Amniotic epithelial cell (primary cell): Measurements from ENCODE around the gene IPCEF1.

Experiments
- DNase-seq: peaks from one replicate; pipeline ENCODE4 v3.0.0-alpha.2; 2010; ENCODE audit warnings: low read depth

The IPCEF1 gene

GRCh38 chr6:154159126-154159525 lies 197.5 kb downstream of the IPCEF1 start:
- DNase-seq = no peak

- no peak for DNase-seq
These were observed 198.9 kb downstream of the IPCEF1 start for GRCh38 chr6:154157706-154158105.

GRCh38 chr6:154157082-154157481 lies 199.5 kb downstream of the IPCEF1 start:
- no peak for DNase-seq

- peak; percentile 42 for DNase-seq
These were observed 200.3 kb downstream of the IPCEF1 start for GRCh38 chr6:154156135-154156896.

- peak; percentile 66 for DNase-seq
These were observed 202.1 kb downstream of the IPCEF1 start for GRCh38 chr6:154154389-154154967.

GRCh38 chr6:154143753-154144152 lies 212.8 kb downstream of the IPCEF1 start:
- no peak for DNase-seq

GRCh38 chr6:154140743-154141142 lies 215.9 kb downstream of the IPCEF1 start:
- no peak for DNase-seq

GRCh38 chr6:154139892-154140291 lies 216.7 kb downstream of the IPCEF1 start:
- DNase-seq = no peak

GRCh38 chr6:154138793-154139192 lies 217.8 kb downstream of the IPCEF1 start:
- DNase-seq = no peak

GRCh38 chr6:154134471-154135147 lies 222.0 kb downstream of the IPCEF1 start:
- no peak for DNase-seq

GRCh38 chr6:154127657-154128056 lies 228.9 kb downstream of the IPCEF1 start:
- no peak for DNase-seq

- DNase-seq = no peak
These were observed 231.2 kb downstream of the IPCEF1 start for GRCh38 chr6:154125421-154125820.

- no peak for DNase-seq
These were observed 233.2 kb downstream of the IPCEF1 start for GRCh38 chr6:154123155-154123956.

- no peak for DNase-seq
These were observed 234.2 kb downstream of the IPCEF1 start for GRCh38 chr6:154122195-154122925.

GRCh38 chr6:154117485-154117884 lies 239.1 kb downstream of the IPCEF1 start:
- DNase-seq = no peak

- no peak for DNase-seq
These were observed 243.2 kb downstream of the IPCEF1 start for GRCh38 chr6:154113392-154113791.

- peak; percentile 1 for DNase-seq
These were observed 244.3 kb downstream of the IPCEF1 start for GRCh38 chr6:154112181-154112809.

- no peak for DNase-seq
These were observed 245.6 kb downstream of the IPCEF1 start for GRCh38 chr6:154111025-154111424.

- no peak for DNase-seq
These were observed 250.4 kb downstream of the IPCEF1 start for GRCh38 chr6:154106251-154106650.
